NCI-H1092 treated with DMSO at 0.1 percent for 48 hours (cell line): Measurements from ENCODE around the gene DPYD.

ENCODE experiments used
- DNase-seq: peaks from one replicate; lab custom pipeline; 2025; lab: John Stamatoyannopoulos, UW

Gene DPYD

DNA sequence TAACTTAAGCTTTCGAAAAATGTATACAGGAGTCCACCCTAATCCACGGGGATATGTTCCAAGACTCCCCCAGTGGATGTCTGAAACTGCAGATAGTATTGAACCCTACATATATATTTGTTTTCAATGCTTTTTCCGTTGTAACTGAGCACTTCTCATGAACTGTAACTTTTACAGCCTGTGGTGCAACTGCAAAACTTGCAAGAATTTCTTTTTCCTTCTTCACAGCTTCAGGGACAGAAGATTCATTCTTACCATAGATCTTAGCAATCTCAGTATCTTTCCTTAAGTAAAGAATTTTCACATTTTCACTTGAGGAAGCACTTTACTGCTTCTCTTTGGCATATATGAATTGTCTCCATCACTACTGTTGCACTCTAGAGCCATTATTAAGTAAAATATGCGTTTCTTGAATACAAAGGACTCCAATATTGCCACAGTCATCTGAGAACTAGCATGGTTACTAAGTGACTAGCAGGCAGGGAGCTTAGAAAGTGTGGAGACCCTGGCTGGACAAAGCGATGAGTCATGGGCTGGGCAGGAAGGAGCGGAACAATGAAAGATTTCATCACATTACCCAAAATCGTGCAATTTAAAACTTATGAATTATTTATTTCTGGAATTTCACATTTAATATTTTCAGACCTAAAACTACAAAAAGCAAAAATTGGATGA lies 14.1 kb downstream of the DPYD start:
- no peak for DNase-seq

GRCh38 chr1:97905141-97905940 lies 15.5 kb downstream of the DPYD start:
- no peak for DNase-seq

- no peak for DNase-seq
Measured at GRCh38 chr1:97904534-97904933, 16.3 kb downstream of the DPYD start.

GRCh38 chr1:97903626-97904025 lies 17.2 kb downstream of the DPYD start:
- no peak for DNase-seq

DNA sequence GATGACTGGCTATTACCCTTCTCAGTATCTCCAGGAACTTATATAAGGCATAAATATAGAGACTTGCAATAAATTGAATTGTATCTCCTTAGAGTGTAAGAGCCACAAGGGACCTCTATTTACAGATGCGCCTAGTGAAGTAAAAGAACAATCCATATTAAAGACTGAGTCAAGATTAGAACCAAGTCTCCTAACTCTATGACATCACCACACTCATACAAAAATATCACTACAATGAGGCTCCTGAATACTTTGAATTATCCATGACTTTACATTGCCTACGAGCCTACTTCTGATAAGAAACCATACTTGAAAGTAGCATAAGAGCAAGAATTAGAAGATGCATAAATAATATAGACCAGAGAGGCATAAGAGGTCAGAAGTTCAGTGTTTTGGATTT lies 18.8 kb downstream of the DPYD start:
- DNase-seq, result no peak

GRCh38 chr1:97901017-97901658 lies 19.7 kb downstream of the DPYD start:
- no peak for DNase-seq

DNA sequence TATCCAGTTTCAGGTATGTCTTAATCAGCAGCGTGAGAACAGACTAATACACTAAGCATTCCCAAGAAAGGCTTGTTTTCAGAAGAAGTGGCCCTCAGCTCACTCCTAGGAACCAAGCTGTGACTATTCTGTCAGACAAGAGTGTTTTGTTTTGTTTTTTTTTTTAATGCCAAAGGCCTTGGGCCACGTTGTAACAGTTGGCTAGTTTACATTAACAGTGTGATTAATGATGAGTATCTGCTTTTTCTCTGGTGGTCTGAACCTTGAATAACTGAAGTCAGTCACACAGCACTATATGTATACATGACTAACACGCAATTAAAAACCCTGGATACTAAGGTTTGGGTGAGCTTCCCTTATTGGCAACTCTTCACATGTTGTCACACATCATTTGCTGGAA lies 21.9 kb downstream of the DPYD start:
- no peak for DNase-seq

DNA sequence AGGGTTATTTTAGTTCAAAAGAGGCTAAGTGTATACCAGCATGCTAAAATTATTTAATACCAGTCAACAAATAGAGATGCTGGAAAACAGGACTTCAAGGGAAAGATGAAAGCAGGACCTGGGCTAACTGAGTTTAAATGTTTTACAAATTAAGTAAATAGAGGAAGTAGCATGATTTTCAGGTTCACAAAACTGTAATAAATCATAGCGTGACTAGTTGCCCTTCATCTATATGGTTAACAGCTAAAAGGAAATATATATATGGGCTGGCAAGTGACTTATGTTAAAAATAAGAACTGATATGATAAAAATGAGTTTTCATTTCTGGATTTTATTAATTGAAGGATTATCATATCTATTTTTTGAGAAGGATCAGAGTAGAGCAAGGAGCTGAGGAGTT lies 25.6 kb downstream of the DPYD start:
- DNase-seq, result no peak

- no peak for DNase-seq
Measured at GRCh38 chr1:97893844-97894243, 27.0 kb downstream of the DPYD start.

DNA sequence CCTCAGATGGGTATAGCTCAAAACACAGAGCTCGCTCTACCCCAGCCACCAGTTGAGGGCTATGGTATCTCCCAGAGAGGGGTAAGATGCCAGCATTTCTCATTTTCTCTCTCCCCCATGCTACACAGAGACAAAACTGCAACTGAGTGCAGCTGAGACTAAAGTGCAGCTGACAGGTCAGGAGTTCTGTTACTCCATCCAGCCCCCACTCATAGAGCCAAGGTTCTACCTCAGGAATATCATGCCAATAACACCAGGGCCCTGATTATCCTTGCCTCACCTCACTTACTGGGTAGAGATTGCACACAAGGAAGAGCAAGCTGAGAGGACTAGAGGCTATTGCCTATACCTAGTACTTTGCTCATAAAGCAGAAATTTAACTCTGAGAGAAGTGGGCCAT lies 34.6 kb downstream of the DPYD start:
- no peak for DNase-seq

- no peak for DNase-seq
Measured at GRCh38 chr1:97883823-97884222, 37.0 kb downstream of the DPYD start.

- DNase-seq, result no peak
Measured at GRCh38 chr1:97877307-97877706, 43.5 kb downstream of the DPYD start.

DNA sequence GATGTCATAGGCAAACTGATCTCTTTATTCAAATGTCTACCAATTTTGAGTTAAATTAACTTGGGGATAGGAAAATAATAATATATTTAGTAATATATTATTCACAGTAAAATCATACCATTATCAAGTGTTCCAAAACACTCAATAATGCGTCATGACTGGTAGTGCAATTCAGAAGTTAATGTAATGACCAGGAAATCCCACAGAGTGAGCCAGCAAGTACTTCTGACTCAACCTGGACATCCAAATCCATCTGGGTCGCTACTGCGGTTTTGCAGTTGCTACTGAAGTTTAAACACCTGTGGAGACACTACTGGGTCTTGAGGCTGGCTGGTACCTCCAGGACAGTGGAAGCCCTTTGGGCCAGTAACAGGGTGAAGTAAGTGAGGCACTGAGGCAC lies 44.8 kb downstream of the DPYD start:
- DNase-seq, result no peak

- DNase-seq, result peak; percentile 27
Measured at GRCh38 chr1:97870589-97870988, 50.2 kb downstream of the DPYD start.

DNA sequence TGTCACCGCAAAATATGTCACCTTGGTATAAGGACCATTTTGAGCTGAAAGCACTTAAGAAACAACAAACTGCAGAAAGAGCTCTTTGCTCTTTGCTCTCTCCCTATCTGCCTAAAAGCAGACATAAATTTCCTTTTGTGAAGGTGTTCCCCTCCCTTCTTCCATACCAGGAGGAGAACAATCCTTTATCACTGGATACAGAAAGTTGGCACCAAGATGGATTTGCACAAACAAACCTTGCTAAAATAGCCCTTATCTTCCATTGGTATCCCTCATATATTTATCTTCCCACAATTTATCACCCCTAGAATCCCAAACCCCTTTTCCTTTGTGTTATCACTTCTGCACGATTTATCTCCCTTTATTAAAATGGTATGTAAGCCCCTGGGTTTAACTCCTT lies 51.4 kb downstream of the DPYD start:
- no peak for DNase-seq

DNA sequence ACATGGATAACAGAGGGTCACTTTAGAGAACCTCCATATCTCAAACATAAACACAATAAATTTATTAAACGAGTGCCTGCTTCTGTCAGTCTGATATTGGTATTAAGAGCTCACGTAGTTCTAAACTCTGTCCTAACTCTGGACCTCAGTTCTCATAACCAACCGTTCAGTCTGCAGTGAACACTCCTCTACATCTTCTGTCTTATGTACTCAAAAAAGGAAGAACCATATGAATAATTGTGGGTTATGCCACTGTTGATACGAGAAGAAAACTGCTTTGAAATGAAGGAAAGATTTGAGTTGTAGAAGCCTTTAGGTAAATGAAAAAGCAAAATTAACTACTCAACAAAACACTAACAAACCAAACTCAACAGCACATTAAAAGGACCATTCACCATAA lies 53.7 kb downstream of the DPYD start:
- DNase-seq, result no peak

- DNase-seq, result no peak
Measured at GRCh38 chr1:97864615-97865014, 56.2 kb downstream of the DPYD start.

- DNase-seq, result no peak
Measured at GRCh38 chr1:97853221-97853620, 67.6 kb downstream of the DPYD start.

DNA sequence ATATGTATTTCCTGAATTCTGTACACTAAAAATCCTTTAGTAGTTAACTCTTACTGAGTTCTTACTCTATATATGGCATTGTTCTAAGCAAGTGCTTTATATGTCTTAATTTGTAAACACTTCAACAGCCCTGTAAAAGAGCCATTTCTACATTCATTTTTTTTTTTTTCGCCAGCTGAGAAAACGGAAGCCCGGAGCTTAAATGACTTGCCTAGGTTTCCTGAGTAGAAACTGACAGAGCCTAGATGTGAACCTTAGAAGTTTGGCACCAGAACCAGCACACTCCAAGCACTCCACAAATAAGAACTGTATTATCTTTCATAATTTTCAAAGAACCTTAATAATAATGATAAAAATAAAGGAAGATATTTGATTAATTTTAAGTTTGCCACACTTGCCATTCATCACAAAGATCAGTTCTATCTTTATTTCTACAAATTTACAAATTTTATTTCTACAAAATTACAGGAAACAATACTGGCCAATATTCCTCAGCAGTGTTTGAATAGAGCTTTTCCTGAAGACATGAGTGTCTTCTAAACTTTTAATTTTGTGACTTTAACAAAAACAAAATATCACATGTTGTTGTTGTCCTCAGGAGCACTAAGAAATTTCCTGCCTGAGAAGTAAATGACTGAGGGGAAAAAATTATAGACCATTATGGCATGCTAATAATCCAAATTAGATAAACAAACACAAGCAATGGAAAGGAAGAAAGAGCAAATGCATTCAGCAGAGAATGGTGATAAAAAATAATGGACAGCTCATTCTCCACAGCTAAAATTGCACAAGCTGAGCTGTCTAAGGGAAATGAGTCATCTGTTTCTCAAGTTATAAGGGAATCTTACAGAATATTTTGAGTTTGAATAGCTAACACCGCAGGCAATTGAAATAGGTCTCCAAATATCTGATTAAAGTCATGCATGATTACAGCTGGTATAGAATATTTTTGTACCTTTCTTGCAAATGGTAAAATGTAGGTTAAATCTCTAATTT lies 71.2 kb downstream of the DPYD start:
- DNase-seq, result no peak

GRCh38 chr1:97845805-97846204 lies 75.0 kb downstream of the DPYD start:
- no peak for DNase-seq

GRCh38 chr1:97844552-97845089 lies 76.2 kb downstream of the DPYD start:
- no peak for DNase-seq

GRCh38 chr1:97841338-97841737 lies 79.5 kb downstream of the DPYD start:
- DNase-seq, result no peak
